Panc1 (cell line): ENCODE data around the gene NDC1. TPM values are rescaled to one million over a fixed set of nuclear protein-coding genes. Genes with fewer than 3 reads are reported as not detected.

Experiments used
- ATAC-seq: fragments of 200-7000 bp; cut with Tn5 transposase; 2 replicates; pipeline ENCODE4 v1.9.1; 2020; ENCODE audit warnings: mild to moderate bottlenecking, moderate library complexity
- BruUV-seq: library from RNA; stranded (reverse); fragments of 400-500 nt; replicated peaks from 2 replicates; lab custom pipeline; 2021; lab: Mats Ljungman, UMichigan
- CTCF ChIA-PET: fragments of 300-600 bp; sonication (Branson Sonifier 250); formaldehyde crosslinking; loops from one replicate; lab custom pipeline; 2022; ENCODE audit warnings: antibody characterized with exemption; lab: Charles Lee
- POLR2A ChIA-PET: fragments of 300-600 bp; sonication (Branson Sonifier 250); formaldehyde crosslinking; loops from one replicate; lab custom pipeline; 2022; ENCODE audit warnings: antibody characterized with exemption; lab: Charles Lee
- DNase-seq: peaks from one replicate; pipeline ENCODE4 v3.0.0-alpha.2; 2010; ENCODE audit warnings: low read depth, low spot score
- H3K27ac ChIP-seq: 2 replicates; pipeline ENCODE4 v1.5.1; 2011; ENCODE audit warnings: mild to moderate bottlenecking, low read length, inconsistent platforms
- H3K27me3 ChIP-seq: fragments of 200-500 bp; sonication (Bioruptor generic); 2 replicates; pipeline ENCODE4 v1.6.0; 2014; ENCODE audit warnings: low read length, inconsistent platforms; ENCODE audit not compliant: control insufficient read depth, insufficient read depth
- H3K36me3 ChIP-seq: fragments of 200-500 bp; sonication (Bioruptor generic); 2 replicates; pipeline ENCODE4 v1.5.1; 2014; ENCODE audit warnings: inconsistent platforms, mild to moderate bottlenecking, low read length, moderate library complexity; ENCODE audit not compliant: control insufficient read depth, insufficient read depth
- H3K4me1 ChIP-seq: 2 replicates; pipeline ENCODE4 v1.5.1; 2011; ENCODE audit warnings: inconsistent platforms, mild to moderate bottlenecking, low read length, moderate library complexity; ENCODE audit not compliant: control insufficient read depth, insufficient read depth
- H3K4me3 ChIP-seq, 2 experiments: 2 replicates each; pipeline ENCODE4 v1.5.1; 2011 to 2012; ENCODE audit warnings: low read depth in 2 of 2, low read length in 2 of 2, mild to moderate bottlenecking in 2 of 2, inconsistent platforms in 1 of 2, moderate library complexity in 1 of 2
- H3K9me3 ChIP-seq: fragments of 200-500 bp; sonication (Bioruptor generic); 2 replicates; pipeline ENCODE4 v1.5.1; 2014; ENCODE audit warnings: low read depth, mild to moderate bottlenecking, inconsistent platforms, low read length, moderate library complexity; ENCODE audit not compliant: control insufficient read depth, insufficient read depth
- POLR2AphosphoS5 ChIP-seq: IDR thresholded peaks from 2 replicates; pipeline ENCODE4 v1.6.1; 2012; ENCODE audit warnings: mild to moderate bottlenecking, low read depth, low read length, moderate library complexity
- REST ChIP-seq, 2 experiments: IDR thresholded peaks; 2 replicates each; pipeline ENCODE4 v1.6.1; 2011 to 2012; ENCODE audit warnings: low read depth in 2 of 2, control low read depth in 1 of 2, low read length in 1 of 2, mild to moderate bottlenecking in 1 of 2, moderate library complexity in 1 of 2; ENCODE audit not compliant: insufficient read depth in 1 of 2
- SIN3A ChIP-seq: IDR thresholded peaks from 2 replicates; pipeline ENCODE4 v1.6.1; 2012; ENCODE audit warnings: low read depth, mild to moderate bottlenecking, low read length, moderate library complexity, borderline replicate concordance; ENCODE audit not compliant: insufficient read depth
- TCF7L2 ChIP-seq: IDR thresholded peaks from 2 replicates; pipeline ENCODE4 v1.6.1; 2011; ENCODE audit warnings: mild to moderate bottlenecking, low read depth, low read length, inconsistent platforms
- in situ Hi-C: cut with HindIII; loops from 2 replicates; pipeline ENCODE4 v1.10.0; 2016; ENCODE audit warnings: low sequenced_read_pairs, low pct_unique_long_range_greater_than_20kb
- intact Hi-C: fragments of 100-400 bp; cut with micrococcal nuclease; formaldehyde crosslinking; loops from one replicate; pipeline ENCODE4 v1.10.0; 2022; ENCODE audit not compliant: unreplicated experiment
- total RNA-seq: library from RNA; stranded (reverse); gene quantifications from one replicate; pipeline ENCODE4 v1.2.1, GENCODE V29; 2021; ENCODE audit not compliant: unreplicated experiment
- TF ChIP-seq, protein P1 (sequence below): fragments of 450-650 bp; IDR thresholded peaks from 2 replicates; pipeline ENCODE4 v1.5.1; 2017; ENCODE audit warnings: mild to moderate bottlenecking

NDC1 gene
- total RNA-seq, 1 experiment from 2014 or later, result 44.4 TPM

DNA sequence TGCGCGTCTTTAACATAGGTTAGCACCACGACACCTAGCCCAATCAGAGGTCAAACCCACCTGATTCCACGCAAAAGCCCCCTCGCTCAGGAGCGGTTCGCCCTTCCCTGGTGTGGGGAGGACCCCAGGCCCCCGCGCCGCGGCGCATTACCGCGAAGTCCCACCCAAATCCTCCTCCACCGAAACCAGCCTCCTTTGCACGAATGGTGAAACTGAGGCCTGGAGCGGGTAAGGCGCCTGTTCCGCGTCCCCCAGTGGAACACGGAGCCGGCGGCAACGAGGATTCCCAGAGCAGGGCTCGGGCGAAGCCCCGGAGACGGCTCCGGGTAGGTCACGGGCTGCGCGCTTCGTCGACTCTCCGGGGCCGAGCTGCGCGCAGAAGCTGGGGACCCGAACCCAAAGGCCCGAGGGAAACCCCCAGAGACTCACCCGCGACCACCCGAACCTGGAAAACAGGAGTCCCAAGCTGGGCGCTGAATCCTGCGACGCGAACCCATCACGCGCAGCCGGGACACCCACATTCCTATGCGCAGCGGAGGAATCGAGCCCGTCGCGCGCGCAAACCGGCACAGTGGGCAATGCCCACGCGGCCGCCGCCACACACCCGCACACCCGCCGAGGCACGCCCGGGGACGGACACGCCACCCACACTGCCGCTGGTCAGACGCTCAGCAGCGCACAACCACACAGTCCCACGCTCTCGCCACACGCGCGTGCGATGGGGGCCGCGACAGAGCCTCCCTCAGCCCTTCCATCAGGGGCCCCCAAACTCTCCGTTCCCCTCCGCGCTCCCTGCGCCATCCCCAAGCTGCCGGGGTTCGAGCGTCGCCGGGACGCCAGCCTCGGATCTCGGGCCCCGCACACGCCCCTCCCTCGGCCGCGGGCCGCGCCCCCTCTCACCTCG, 99.6 kb downstream of the NDC1 start:
- H3K4me1 ChIP-seq, result peaks cover 4% of the 10 kb centered on the region; the same call in 1 of the 2 replicates
- intact Hi-C loops, result no loop called here
- peaks cover 14% of the 10 kb centered on the region for H3K27me3 ChIP-seq
- peak; percentile 12; the same call in 1 of the 2 replicates for ATAC-seq
- no peak overlapping the region for H3K27ac ChIP-seq
- POLR2A ChIA-PET, result no interaction called here
- in situ Hi-C loops, result no loop called here
- BruUV-seq, result no TSS peak
- CTCF ChIA-PET, result no interaction called here
- DNase-seq, result no peak
- no peaks in the 10 kb centered on the region for H3K36me3 ChIP-seq
- TF ChIP-seq TCF7L2, result no peak
- no peak for TF ChIP-seq SIN3A
- no peak for TF ChIP-seq REST (IDR thresholded peaks at IDR 0.05; ENCODE audit: insufficient read depth in 1 of 2, low read depth in 2 of 2, low read length in 1 of 2)
- peak overlapping the region; percentile 49 to 54 for H3K4me3 ChIP-seq
- no peaks in the 10 kb centered on the region for H3K9me3 ChIP-seq

- no peaks in the 10 kb centered on the region for H3K9me3 ChIP-seq
- H3K27ac ChIP-seq, result no peak overlapping the region
- in situ Hi-C loops, result no loop called here
- POLR2A ChIA-PET, result no interaction called here
- no TSS peak for BruUV-seq
- no peak for DNase-seq
- ATAC-seq, result no peak
- peak overlapping the region in 1 of 2 experiments; percentile 54; a peak in 1 of 4 replicates for H3K4me3 ChIP-seq
- intact Hi-C loops, result no loop called here
- no peaks in the 10 kb centered on the region for H3K36me3 ChIP-seq
- CTCF ChIA-PET, result no interaction called here
- TF ChIP-seq SIN3A, result no peak
- TF ChIP-seq POLR2AphosphoS5, result no peak
- TF ChIP-seq TCF7L2, result no peak
- TF ChIP-seq, protein P1, sequence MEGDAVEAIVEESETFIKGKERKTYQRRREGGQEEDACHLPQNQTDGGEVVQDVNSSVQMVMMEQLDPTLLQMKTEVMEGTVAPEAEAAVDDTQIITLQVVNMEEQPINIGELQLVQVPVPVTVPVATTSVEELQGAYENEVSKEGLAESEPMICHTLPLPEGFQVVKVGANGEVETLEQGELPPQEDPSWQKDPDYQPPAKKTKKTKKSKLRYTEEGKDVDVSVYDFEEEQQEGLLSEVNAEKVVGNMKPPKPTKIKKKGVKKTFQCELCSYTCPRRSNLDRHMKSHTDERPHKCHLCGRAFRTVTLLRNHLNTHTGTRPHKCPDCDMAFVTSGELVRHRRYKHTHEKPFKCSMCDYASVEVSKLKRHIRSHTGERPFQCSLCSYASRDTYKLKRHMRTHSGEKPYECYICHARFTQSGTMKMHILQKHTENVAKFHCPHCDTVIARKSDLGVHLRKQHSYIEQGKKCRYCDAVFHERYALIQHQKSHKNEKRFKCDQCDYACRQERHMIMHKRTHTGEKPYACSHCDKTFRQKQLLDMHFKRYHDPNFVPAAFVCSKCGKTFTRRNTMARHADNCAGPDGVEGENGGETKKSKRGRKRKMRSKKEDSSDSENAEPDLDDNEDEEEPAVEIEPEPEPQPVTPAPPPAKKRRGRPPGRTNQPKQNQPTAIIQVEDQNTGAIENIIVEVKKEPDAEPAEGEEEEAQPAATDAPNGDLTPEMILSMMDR, result no peak
- TF ChIP-seq REST (IDR thresholded peaks at IDR 0.05; ENCODE audit: insufficient read depth in 1 of 2, low read depth in 2 of 2, low read length in 1 of 2), result no peak
- H3K4me1 ChIP-seq, result peaks cover 4% of the 10 kb centered on the region; the same call in 1 of the 2 replicates
- peaks cover 14% of the 10 kb centered on the region for H3K27me3 ChIP-seq
These were observed 100.4 kb downstream of the NDC1 start for GRCh38 chr1:53737648-53738204.
